Stimulated activated CD8-positive, alpha-beta memory T cell treated with anti-CD3 and anti-CD28 coated beads, Interleukin-7, amount 100 ng/mL, for 4 hours (primary cell): ENCODE measurements around the gene FBXL17.

Experiments
- DNase-seq, 2 donors: peaks; one replicate each; pipeline ENCODE4 v3.0.0-alpha.2; 2020; ENCODE audit warnings: low read depth in 2 of 2

FBXL17 gene

GRCh38 chr5:107954254-107954653 lies 427.6 kb downstream of the FBXL17 start:
- DNase-seq: no peak

- DNase-seq: no peak
Measured at GRCh38 chr5:107952450-107952849, 429.4 kb downstream of the FBXL17 start.

GRCh38 chr5:107951309-107951708 lies 430.6 kb downstream of the FBXL17 start:
- DNase-seq: no peak

- no peak for DNase-seq
Measured at GRCh38 chr5:107950776-107951175, 431.1 kb downstream of the FBXL17 start.

- DNase-seq: no peak
Measured at GRCh38 chr5:107949688-107950341, 432.1 kb downstream of the FBXL17 start.

GRCh38 chr5:107948377-107948776 lies 433.5 kb downstream of the FBXL17 start:
- no peak for DNase-seq

- no peak for DNase-seq
Measured at GRCh38 chr5:107945061-107945460, 436.8 kb downstream of the FBXL17 start.

- no peak for DNase-seq
Measured at GRCh38 chr5:107943923-107944322, 438.0 kb downstream of the FBXL17 start.

GRCh38 chr5:107941036-107941435 lies 440.9 kb downstream of the FBXL17 start:
- DNase-seq: no peak

GRCh38 chr5:107937651-107938355 lies 444.1 kb downstream of the FBXL17 start:
- DNase-seq: no peak

- DNase-seq: no peak
Measured at GRCh38 chr5:107937204-107937603, 444.7 kb downstream of the FBXL17 start.

- no peak for DNase-seq
Measured at GRCh38 chr5:107936515-107936914, 445.4 kb downstream of the FBXL17 start.

GRCh38 chr5:107935645-107936044 lies 446.3 kb downstream of the FBXL17 start:
- no peak for DNase-seq

- no peak for DNase-seq
Measured at GRCh38 chr5:107933326-107933725, 448.6 kb downstream of the FBXL17 start.

GRCh38 chr5:107930891-107931290 lies 451.0 kb downstream of the FBXL17 start:
- DNase-seq: no peak

- no peak for DNase-seq
Measured at GRCh38 chr5:107930092-107930491, 451.8 kb downstream of the FBXL17 start.

GRCh38 chr5:107929080-107929479 lies 452.8 kb downstream of the FBXL17 start:
- no peak for DNase-seq

GRCh38 chr5:107926121-107926520 lies 455.8 kb downstream of the FBXL17 start:
- DNase-seq: no peak

- no peak for DNase-seq
Measured at GRCh38 chr5:107925200-107925599, 456.7 kb downstream of the FBXL17 start.

GRCh38 chr5:107919969-107920368 lies 461.9 kb downstream of the FBXL17 start:
- DNase-seq: no peak

GRCh38 chr5:107919361-107919760 lies 462.5 kb downstream of the FBXL17 start:
- DNase-seq: no peak

- no peak for DNase-seq
Measured at GRCh38 chr5:107917983-107918382, 463.9 kb downstream of the FBXL17 start.
